Heart left ventricle (tissue), 13 donors: Measurements from ENCODE around the gene LIF.

Experiments
- CTCF ChIP-seq, 12 donors: fragments of 200-600 bp; sonication (generic) in 4 of 12; IDR thresholded peaks; one replicate each; pipeline versions ENCODE4 v1.5.0 to v1.8.0; 2018 to 2022; ENCODE audit warnings: antibody characterized with exemption in 12 of 12, mild to moderate bottlenecking in 5 of 12
- POLR2A ChIP-seq, 2 donors: fragments of 450-650 bp; IDR thresholded peaks; one replicate each; pipeline ENCODE4 v1.6.1; 2017; ENCODE audit warnings: antibody characterized with exemption in 2 of 2, mild to moderate bottlenecking in 2 of 2, moderate library complexity in 2 of 2
- donor health status: ischemic (EF 13 %, LVEDD 7.1; RV severe dilation, severe dysfunction).
- donor health status: DM: no; HTN: yes; CAD: no.
- donor health status: DM: no; HTN: no; CAD: no.
- donor health status: ischemic (EF 25% LVEDD 6.9; RV normal size, moderate dysfunction).
- donor health status: ischemic (EF 25% LVEDD 5.7; RV mildly dilated, moderate dysfunction).
- donor health status: ischemic (EF 35%, LVEDD 5.7; RV mildly dilated, moderate dysfunction).
- donor health status: nonischemic (EF 11% LVEDD 7.7; RV severe dilation, severe dysfunction).
- donor health status: DM: yes; HTN: yes; CAD: no.
- donor health status: PGD.
- donor health status: ischemic (EF 29% LVEDD 5.4; RV normal size, mild dysfunction).
- donor health status: nonischemic (EF 23%, LVEDD 6.1; RV moderate dilation, normal function).

GRCh38 chr22:30286813-30287647 is 40.5 kb upstream of the LIF start:
- TF ChIP-seq CTCF (IDR thresholded peaks at IDR 0.05) (peak; percentile 69 to 96 (median 80)), POLR2A (IDR thresholded peaks at IDR 0.05) (no peak)
